Neural progenitor cell (in vitro differentiated cells): ENCODE data around the gene TRIM32.

Source experiments
- CTCF ChIP-seq: fragments of 200-600 bp; sonication (generic); IDR thresholded peaks from 2 replicates; pipeline ENCODE4 v1.5.1; 2017; ENCODE audit warnings: antibody characterized with exemption, mild to moderate bottlenecking
- EZH2 ChIP-seq: fragments of 200-600 bp; sonication (generic); IDR thresholded peaks from 2 replicates; pipeline ENCODE4 v1.6.1; 2017; ENCODE audit warnings: antibody characterized with exemption, mild to moderate bottlenecking, moderate library complexity
- EZH2phosphoT487 ChIP-seq: fragments of 200-600 bp; sonication (generic); IDR thresholded peaks from 2 replicates; pipeline ENCODE4 v1.6.1; 2017; ENCODE audit warnings: antibody characterized with exemption

- TF ChIP-seq CTCF = no peak
- TF ChIP-seq EZH2 = no peak
- no peak for TF ChIP-seq EZH2phosphoT487
Measured at GRCh38 chr9:116692616-116693015, 5.5 kb downstream of the TRIM32 start.
